ENCODE results near the gene PRICKLE2. TPM values are rescaled to one million over a fixed set of nuclear protein-coding genes. Genes with fewer than 3 reads are reported as not detected.

The PRICKLE2 gene
- total RNA-seq, 1 donor from 2014 or later: 84.4 TPM

GRCh38 chr3:64254443-64254842, 29.2 kb upstream of the PRICKLE2 start:
- TF ChIP-seq EZH2 (IDR thresholded peaks at IDR 0.05; ENCODE audit: insufficient read depth, low read length) (no peak), CTCF (IDR thresholded peaks at IDR 0.05; ENCODE audit: insufficient read depth, low read depth, low read length) (no peak)
- Mint-ChIP-seq H3K27me3 (ENCODE audit: low read depth, unreplicated experiment) (no peaks in the 10 kb centered on the region), H3K36me3 (ENCODE audit: low read depth, unreplicated experiment) (peaks cover 39% of the 10 kb centered on the region), H3K4me3 (ENCODE audit: unreplicated experiment) (no peak overlapping the region), H3K4me1 (ENCODE audit: low read depth, unreplicated experiment) (peaks cover 78% of the 10 kb centered on the region), H3K27ac (ENCODE audit: unreplicated experiment) (peak overlapping the region; percentile 2), H3K9me3 (ENCODE audit: unreplicated experiment) (no peaks in the 10 kb centered on the region)
- H3K79me2 ChIP-seq (ENCODE audit: insufficient read depth, low read length): peaks cover 99% of the 10 kb centered on the region
- no peak overlapping the region for H3K4me3 ChIP-seq (ENCODE audit: insufficient read depth, low read depth, low read length)
- peaks cover 81% of the 10 kb centered on the region for H4K20me1 ChIP-seq (ENCODE audit: insufficient read depth, low read length)
- no peak for DNase-seq (ENCODE audit: low read depth)
- peaks cover 6% of the 10 kb centered on the region for H3K36me3 ChIP-seq (ENCODE audit: insufficient read depth, low read length)
- H3K4me2 ChIP-seq (ENCODE audit: low read length): no peak overlapping the region
- H3K9me3 ChIP-seq (ENCODE audit: insufficient read depth, low read depth, low read length): no peaks in the 10 kb centered on the region
- FAIRE-seq: no peak
- H2AFZ ChIP-seq (ENCODE audit: low read depth, low read length): no peak overlapping the region
- peaks cover 9% of the 10 kb centered on the region for H3K4me1 ChIP-seq (ENCODE audit: insufficient read depth, low read length)
- H3K27ac ChIP-seq (ENCODE audit: low read depth, low read length): no peak overlapping the region
- no peak overlapping the region for H3K9ac ChIP-seq (ENCODE audit: low read length)
- H3K27me3 ChIP-seq (ENCODE audit: insufficient read depth, low read length): no peaks in the 10 kb centered on the region

- no peak overlapping the region for H2AFZ ChIP-seq (ENCODE audit: low read depth, low read length)
- peaks cover 81% of the 10 kb centered on the region for H4K20me1 ChIP-seq (ENCODE audit: insufficient read depth, low read length)
- no peaks in the 10 kb centered on the region for H3K27me3 Mint-ChIP-seq (ENCODE audit: low read depth, unreplicated experiment)
- H3K4me3 Mint-ChIP-seq (ENCODE audit: unreplicated experiment): no peak overlapping the region
- H3K9me3 ChIP-seq (ENCODE audit: insufficient read depth, low read depth, low read length): no peaks in the 10 kb centered on the region
- peaks cover 99% of the 10 kb centered on the region for H3K79me2 ChIP-seq (ENCODE audit: insufficient read depth, low read length)
- H3K9me3 Mint-ChIP-seq (ENCODE audit: unreplicated experiment): no peaks in the 10 kb centered on the region
- no peak for TF ChIP-seq EZH2 (IDR thresholded peaks at IDR 0.05; ENCODE audit: insufficient read depth, low read length)
- TF ChIP-seq CTCF (IDR thresholded peaks at IDR 0.05; ENCODE audit: insufficient read depth, low read depth, low read length): no peak
- no peak overlapping the region for H3K4me2 ChIP-seq (ENCODE audit: low read length)
- H3K9ac ChIP-seq (ENCODE audit: low read length): no peak overlapping the region
- peaks cover 41% of the 10 kb centered on the region for H3K36me3 Mint-ChIP-seq (ENCODE audit: low read depth, unreplicated experiment)
- H3K27me3 ChIP-seq (ENCODE audit: insufficient read depth, low read length): no peaks in the 10 kb centered on the region
- no peak overlapping the region for H3K4me3 ChIP-seq (ENCODE audit: insufficient read depth, low read depth, low read length)
- H3K4me1 ChIP-seq (ENCODE audit: insufficient read depth, low read length): peaks cover 9% of the 10 kb centered on the region
- H3K27ac Mint-ChIP-seq (ENCODE audit: unreplicated experiment): no peak overlapping the region
- peaks cover 6% of the 10 kb centered on the region for H3K36me3 ChIP-seq (ENCODE audit: insufficient read depth, low read length)
- FAIRE-seq (no peak), DNase-seq (ENCODE audit: low read depth) (no peak)
- no peak overlapping the region for H3K27ac ChIP-seq (ENCODE audit: low read depth, low read length)
- peaks cover 80% of the 10 kb centered on the region for H3K4me1 Mint-ChIP-seq (ENCODE audit: low read depth, unreplicated experiment)
Observed at GRCh38 chr3:64253689-64254088, 28.4 kb upstream of the PRICKLE2 start.

- H3K9me3 ChIP-seq (ENCODE audit: insufficient read depth, low read depth, low read length): no peaks in the 10 kb centered on the region
- H3K4me1 ChIP-seq (ENCODE audit: insufficient read depth, low read length): peaks cover 9% of the 10 kb centered on the region
- peaks cover 99% of the 10 kb centered on the region for H3K79me2 ChIP-seq (ENCODE audit: insufficient read depth, low read length)
- peaks cover 6% of the 10 kb centered on the region for H3K36me3 ChIP-seq (ENCODE audit: insufficient read depth, low read length)
- no peaks in the 10 kb centered on the region for H3K9me3 Mint-ChIP-seq (ENCODE audit: unreplicated experiment)
- H3K4me1 Mint-ChIP-seq (ENCODE audit: low read depth, unreplicated experiment): peaks cover 79% of the 10 kb centered on the region
- H3K4me3 Mint-ChIP-seq (ENCODE audit: unreplicated experiment): no peak overlapping the region
- H3K27me3 ChIP-seq (ENCODE audit: insufficient read depth, low read length): no peaks in the 10 kb centered on the region
- DNase-seq (ENCODE audit: low read depth): no peak
- H3K4me2 ChIP-seq (ENCODE audit: low read length): peak overlapping the region; percentile 5
- no peak overlapping the region for H3K9ac ChIP-seq (ENCODE audit: low read length)
- H3K27me3 Mint-ChIP-seq (ENCODE audit: low read depth, unreplicated experiment): no peaks in the 10 kb centered on the region
- peaks cover 66% of the 10 kb centered on the region for H4K20me1 ChIP-seq (ENCODE audit: insufficient read depth, low read length)
- H2AFZ ChIP-seq (ENCODE audit: low read depth, low read length): no peak overlapping the region
- no peak overlapping the region for H3K27ac Mint-ChIP-seq (ENCODE audit: unreplicated experiment)
- no peak for TF ChIP-seq CTCF (IDR thresholded peaks at IDR 0.05; ENCODE audit: insufficient read depth, low read depth, low read length)
- TF ChIP-seq EZH2 (IDR thresholded peaks at IDR 0.05; ENCODE audit: insufficient read depth, low read length): no peak
- no peak for FAIRE-seq
- no peak overlapping the region for H3K27ac ChIP-seq (ENCODE audit: low read depth, low read length)
- H3K4me3 ChIP-seq (ENCODE audit: insufficient read depth, low read depth, low read length): no peak overlapping the region
- peaks cover 36% of the 10 kb centered on the region for H3K36me3 Mint-ChIP-seq (ENCODE audit: low read depth, unreplicated experiment)
Observed at GRCh38 chr3:64251019-64251418, 25.8 kb upstream of the PRICKLE2 start.
